Fibroblast of skin of left quadriceps (primary cell): ENCODE data around the gene TMSB10.
A peak's percentile ranks its signal among the peaks of the same experiment; 100 is the strongest.
"Not testable (repeated sequence)": the region's sequence is repeated elsewhere in the genome, so short reads cannot be mapped to it uniquely, and the experiment has no call there.

Experiments used
- DNase-seq, 2 experiments: peaks; one replicate each; pipeline ENCODE4 v3.0.0-alpha.2; 2013; ENCODE audit warnings: low read depth in 2 of 2

Gene TMSB10

DNA sequence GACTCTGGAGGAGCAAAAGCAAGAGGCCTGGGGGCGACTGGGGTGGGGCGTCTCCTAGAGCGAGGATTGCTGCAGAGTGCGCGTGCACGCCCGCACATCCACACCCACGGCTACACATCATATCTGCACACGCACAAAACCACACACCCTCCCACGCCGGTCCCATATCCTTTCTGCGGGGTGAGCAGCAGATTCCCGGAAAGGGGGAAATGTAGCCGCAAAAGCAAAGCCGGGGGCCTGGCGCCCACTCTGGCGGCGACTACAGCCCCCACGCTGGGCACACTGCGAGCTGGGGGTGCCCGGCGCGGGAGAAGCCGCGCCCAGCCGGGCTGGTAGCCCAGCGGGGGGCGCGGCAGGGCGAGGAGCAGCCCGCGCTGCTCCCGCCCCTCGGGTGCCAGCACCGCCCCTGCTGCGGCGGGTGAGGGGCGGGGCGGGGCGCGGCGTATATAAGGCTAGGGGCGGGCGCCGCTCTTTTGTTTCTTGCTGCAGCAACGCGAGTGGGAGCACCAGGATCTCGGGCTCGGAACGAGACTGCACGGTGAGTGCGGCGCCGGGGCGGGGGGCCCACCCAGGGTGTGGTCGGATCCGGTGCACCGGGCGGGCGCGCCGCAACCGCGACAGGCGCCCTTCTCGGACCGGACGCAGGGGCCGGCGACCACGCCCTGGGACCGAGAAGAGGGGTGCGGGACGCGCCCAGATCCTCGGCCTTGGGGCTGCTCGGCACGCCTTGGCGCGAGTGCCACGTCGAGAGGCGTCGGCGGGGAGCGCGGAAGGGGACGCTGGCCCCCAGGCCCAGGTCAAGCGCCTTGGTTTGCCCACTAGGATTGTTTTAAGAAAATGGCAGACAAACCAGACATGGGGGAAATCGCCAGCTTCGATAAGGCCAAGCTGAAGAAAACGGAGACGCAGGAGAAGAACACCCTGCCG lies at the start of gene TMSB10:
TSS of gene TMSB10 (plus strand) at position 476 of the 927 bp plus-strand sequence.
- peak; percentile 75 to 78 for DNase-seq

GRCh38 chr2:84855731-84856130 lies 49.7 kb upstream of the TMSB10 start:
- no peak for DNase-seq

DNA sequence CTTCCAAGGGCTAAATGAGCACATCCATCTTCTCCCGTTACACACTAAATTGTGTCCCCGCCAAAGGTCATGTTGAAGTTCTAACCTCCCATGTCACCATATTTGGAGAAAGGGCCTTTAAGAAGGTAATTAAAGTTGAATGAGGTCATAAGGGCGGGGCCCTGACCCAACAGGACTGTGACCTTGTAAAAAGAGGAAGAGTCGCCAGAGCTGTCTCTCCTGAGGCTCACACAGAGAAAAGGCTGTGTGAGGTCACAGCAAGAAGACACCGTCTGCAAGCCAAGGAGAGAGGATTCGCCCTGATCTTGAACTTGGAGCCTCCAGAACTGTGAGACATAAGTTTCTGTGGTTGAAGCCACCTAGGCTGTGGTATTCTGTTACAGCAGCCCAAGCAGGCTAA lies 48.7 kb upstream of the TMSB10 start:
- DNase-seq, result no peak

GRCh38 chr2:84857566-84857965 lies 47.9 kb upstream of the TMSB10 start:
- DNase-seq, result no peak

GRCh38 chr2:84858123-84858522 lies 47.3 kb upstream of the TMSB10 start:
- no peak for DNase-seq

GRCh38 chr2:84858937-84859336 lies 46.5 kb upstream of the TMSB10 start:
- DNase-seq, result no peak

- DNase-seq, result no peak
Measured at GRCh38 chr2:84861539-84861938, 43.9 kb upstream of the TMSB10 start.

DNA sequence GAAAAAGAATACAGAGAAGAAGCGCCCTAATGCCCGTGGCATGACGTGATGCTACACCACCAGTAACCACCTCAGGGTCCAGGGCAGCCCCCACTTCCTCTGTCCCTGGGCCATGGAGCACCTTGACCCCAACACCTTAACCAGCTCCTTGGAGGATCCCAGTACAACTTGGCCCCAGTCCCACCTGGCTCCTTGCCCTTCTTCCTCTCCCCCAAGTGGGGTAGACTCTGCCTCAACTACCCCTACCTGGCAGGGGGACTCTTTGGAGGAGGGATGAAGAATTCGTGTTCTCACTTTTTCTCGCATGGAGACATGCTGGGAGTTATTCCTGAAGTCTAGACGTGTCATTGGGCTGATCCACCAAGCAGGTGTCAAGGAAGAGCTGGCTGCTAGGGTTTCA lies 43.5 kb upstream of the TMSB10 start:
- DNase-seq, result no peak

DNA sequence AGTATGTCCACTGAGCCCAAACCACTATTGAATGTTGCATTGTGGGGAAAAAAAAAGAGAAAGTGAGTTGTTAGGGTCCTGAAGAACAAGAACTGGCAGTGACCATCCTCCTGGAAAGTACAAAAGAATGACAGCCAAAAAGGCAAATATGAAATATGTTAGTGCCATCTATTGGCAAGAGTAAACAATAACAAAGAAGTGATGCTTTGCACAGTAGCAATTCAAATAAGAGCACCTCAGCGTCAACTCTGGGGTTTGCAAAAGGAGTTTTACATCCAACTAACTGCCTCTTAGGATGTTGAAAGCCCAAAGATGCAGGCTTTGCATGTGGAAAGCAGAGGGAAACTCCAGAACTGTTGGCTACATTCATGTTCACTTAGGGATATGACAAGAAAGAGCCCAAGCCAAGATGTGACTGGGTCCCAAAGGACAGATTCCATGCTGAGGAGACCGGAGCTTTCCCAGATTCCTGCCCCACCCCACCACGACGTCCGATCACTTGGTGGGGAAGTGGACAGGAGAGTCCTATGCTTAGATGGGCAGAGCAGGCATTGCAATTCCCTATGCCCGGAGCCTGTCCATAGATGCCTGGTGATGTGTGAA lies 40.2 kb upstream of the TMSB10 start:
- DNase-seq, result no peak

DNA sequence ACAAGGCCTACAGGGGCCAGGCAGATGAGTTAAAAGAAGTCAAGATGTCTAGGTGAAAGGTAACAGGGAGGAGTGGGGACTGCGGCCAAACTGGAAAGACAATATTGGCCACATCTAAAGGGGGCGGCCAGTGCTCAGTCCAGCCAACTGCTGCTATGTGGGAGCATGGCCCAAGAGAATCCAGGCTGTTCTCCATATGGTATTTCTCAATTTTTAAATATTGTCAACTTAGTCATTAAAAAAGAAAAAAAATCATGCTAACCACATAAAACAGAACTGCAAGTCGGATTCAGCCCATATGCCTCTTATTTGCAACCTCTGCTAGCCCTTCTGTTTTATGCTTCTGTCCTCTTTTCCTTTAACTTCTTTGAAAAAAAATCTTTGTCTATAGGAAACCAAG lies 39.3 kb upstream of the TMSB10 start:
- no peak for DNase-seq

GRCh38 chr2:84868327-84868726 lies 37.1 kb upstream of the TMSB10 start:
- not testable (repeated sequence) for DNase-seq

GRCh38 chr2:84870306-84870705 lies 35.1 kb upstream of the TMSB10 start:
- DNase-seq, result no peak

DNA sequence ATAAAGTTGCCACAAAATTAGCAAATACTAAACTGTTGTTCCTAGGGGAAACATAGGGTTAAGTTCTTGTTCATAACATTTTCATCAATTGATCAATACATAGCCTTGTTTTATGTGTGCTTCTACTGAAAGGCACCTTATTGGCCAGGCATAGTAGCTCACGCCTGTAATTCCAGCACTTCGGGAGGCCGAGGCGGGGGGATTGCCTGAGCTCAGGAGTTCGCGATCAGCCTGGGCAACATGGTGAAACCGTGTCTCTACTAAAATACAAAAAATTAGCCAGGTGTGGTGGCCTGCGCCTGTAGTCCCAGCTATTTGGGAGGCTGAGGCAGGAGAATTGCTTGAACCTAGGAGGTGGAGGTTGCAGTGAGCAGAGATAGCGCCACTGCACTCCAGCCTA lies 32.8 kb upstream of the TMSB10 start:
- DNase-seq, result not testable (repeated sequence)

GRCh38 chr2:84873350-84873749 lies 32.1 kb upstream of the TMSB10 start:
- no peak for DNase-seq

DNA sequence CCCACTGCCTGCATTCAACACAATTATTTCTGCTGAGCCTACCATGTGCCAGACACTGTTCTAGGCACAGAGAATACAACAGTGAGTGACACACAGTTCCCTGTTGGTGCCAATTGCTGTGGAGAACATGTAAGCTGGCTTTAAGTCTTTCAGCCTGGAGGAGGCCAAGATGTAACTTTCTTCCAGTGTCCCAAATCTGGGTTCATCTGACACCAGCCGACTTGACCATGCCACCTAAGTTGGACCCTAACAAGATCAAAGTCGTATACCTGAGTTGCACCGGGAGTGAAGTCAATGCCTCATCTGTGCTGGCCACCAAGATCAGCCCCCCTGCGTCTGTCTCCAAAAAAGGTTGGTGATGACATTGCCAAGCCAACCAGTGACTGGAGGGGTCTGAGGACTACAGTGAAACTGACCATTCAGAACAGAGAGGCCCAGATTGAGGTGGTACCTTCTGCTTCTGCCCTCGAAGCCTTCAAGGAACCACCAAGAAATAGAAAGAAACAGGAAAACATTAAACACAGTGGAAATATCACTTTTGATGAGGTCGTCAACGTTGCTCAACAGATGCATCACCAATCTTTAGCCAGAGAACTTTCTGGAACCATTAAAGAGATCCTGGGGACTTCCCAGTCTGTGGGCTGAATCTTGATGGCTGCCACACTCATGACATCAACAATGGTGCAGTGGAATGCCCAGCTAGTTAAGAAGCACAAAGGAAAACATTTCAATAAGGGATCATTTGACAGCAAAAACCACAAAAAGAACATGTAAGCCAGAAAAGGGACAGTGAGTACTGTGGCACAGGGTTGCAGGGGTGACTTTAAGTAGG lies 30.9 kb upstream of the TMSB10 start:
- no peak for DNase-seq

DNA sequence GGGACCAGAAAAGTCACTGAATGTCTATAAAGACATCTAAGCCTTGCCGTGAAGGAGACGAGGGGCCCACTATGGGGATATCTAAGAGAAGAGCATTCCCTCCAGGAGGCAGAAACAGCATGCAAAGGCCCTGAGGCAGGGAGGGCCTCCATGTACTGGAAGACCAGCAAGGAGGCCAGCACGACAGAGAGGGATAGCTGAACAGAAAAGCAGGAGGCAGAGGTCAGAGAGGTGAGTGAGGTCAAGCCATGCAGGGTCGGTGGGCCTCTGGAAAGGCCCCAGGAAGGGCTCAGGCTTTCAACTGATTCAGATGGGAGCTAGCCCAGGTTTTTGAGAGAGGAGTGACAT lies 30.3 kb upstream of the TMSB10 start:
- DNase-seq, result no peak

GRCh38 chr2:84875619-84876018 lies 29.8 kb upstream of the TMSB10 start:
- not testable (repeated sequence) for DNase-seq

DNA sequence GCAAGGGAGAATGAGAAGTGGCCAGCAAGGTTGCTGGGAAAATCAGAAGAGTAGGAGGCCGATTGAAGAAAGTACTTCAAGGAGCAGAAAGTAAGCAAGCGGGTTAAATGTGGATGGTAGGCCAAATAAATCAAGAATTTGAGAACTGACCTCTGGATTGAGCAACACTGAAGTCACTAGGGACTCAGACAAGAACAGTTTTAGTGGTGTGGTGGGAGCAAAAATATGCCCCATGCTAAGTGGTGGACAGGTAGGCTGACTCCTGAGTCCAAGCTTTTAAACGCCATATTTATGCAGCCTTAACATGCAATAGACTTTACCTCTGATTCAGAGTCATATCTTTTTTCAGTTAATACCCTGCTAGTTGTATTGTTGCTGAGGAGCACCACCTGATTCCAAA lies 29.1 kb upstream of the TMSB10 start:
- DNase-seq, result no peak

DNA sequence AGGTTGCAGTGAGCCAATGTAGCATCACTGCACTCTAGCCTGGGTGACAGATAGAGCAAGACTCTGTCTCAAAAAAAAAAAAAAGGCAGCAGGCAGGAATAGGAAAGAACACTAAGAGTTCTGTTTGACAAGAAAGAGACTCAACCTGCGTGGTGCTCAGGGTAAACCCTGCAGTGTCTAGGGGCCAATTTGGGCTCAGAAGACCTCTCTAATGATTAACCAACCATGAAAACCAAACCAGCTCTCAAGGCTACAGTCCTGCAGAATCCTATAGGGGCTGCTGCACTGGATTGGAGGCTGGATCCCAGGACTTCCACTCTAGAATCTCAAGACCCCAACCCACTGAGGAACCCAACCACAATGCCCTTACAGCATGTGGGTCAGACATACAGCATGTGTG lies 27.0 kb upstream of the TMSB10 start:
- no peak for DNase-seq

- DNase-seq, result no peak
Measured at GRCh38 chr2:84878896-84879583, 26.4 kb upstream of the TMSB10 start.

GRCh38 chr2:84879584-84880394 lies 25.7 kb upstream of the TMSB10 start:
- no peak for DNase-seq
